ENCODE measurements around the gene FLVCR1.
"Not testable (repeated sequence)": the region's sequence is repeated elsewhere in the genome, so short reads cannot be mapped to it uniquely, and the experiment has no call there.

Gene FLVCR1

GRCh38 chr1:212857992-212858460 is at the start of gene FLVCR1:
Gene FLVCR1 (plus strand): TSS chr1:212858275. CDS start chr1:212858453, 178 bp downstream.
- DNase-seq, result peak; percentile 90

- no peak for DNase-seq
These were observed 43.3 kb upstream of the FLVCR1 start for GRCh38 chr1:212814537-212815334.

- no peak for DNase-seq
These were observed 41.4 kb upstream of the FLVCR1 start for GRCh38 chr1:212816567-212817278.

- no peak for DNase-seq
These were observed 38.3 kb upstream of the FLVCR1 start for GRCh38 chr1:212819726-212820125.

GRCh38 chr1:212820969-212821368 is 37.1 kb upstream of the FLVCR1 start:
- no peak for DNase-seq

GRCh38 chr1:212822956-212823355 is 35.1 kb upstream of the FLVCR1 start:
- no peak for DNase-seq

- no peak for DNase-seq
These were observed 33.9 kb upstream of the FLVCR1 start for GRCh38 chr1:212824201-212824600.

- DNase-seq, result no peak
These were observed 32.1 kb upstream of the FLVCR1 start for GRCh38 chr1:212825798-212826452.

GRCh38 chr1:212827171-212827776 is 30.8 kb upstream of the FLVCR1 start:
- DNase-seq, result no peak

- DNase-seq, result no peak
These were observed 30.2 kb upstream of the FLVCR1 start for GRCh38 chr1:212827831-212828278.

- no peak for DNase-seq
These were observed 29.7 kb upstream of the FLVCR1 start for GRCh38 chr1:212828395-212828794.

- not testable (repeated sequence) for DNase-seq
These were observed 24.6 kb upstream of the FLVCR1 start for GRCh38 chr1:212833211-212834207.

- DNase-seq, result no peak
These were observed 19.9 kb upstream of the FLVCR1 start for GRCh38 chr1:212838145-212838544.

GRCh38 chr1:212844521-212844920 is 13.6 kb upstream of the FLVCR1 start:
- DNase-seq, result not testable (repeated sequence)

- DNase-seq, result no peak
These were observed 10.5 kb upstream of the FLVCR1 start, which contains the start of gene SPATA45 for GRCh38 chr1:212847549-212847948. Gene SPATA45 (minus strand): TSS chr1:212847649. CDS start chr1:212836149, 11,500 bp downstream.

GRCh38 chr1:212852105-212852688 is 5.9 kb upstream of the FLVCR1 start:
- DNase-seq, result no peak

GRCh38 chr1:212853658-212854057 is 4.4 kb upstream of the FLVCR1 start:
- DNase-seq, result no peak

- no peak for DNase-seq
These were observed 1.3 kb upstream of the FLVCR1 start for GRCh38 chr1:212856755-212857154.

GRCh38 chr1:212858461-212859265 is 588 bp downstream of the FLVCR1 start:
- DNase-seq, result no peak

Data from NCI-H1105 (cell line).